HFF-Myc (cell line): ENCODE results near the gene SF1.

Experiments used
- DNase-seq: peaks from one replicate; pipeline ENCODE4 v3.0.0-alpha.2; 2011; ENCODE audit warnings: low read depth; ENCODE audit errors: extremely low read depth
- H3K4me3 ChIP-seq: replicated peaks from 2 replicates; pipeline ENCODE4 v1.5.1; 2011; ENCODE audit warnings: low read depth, mild to moderate bottlenecking, control low read depth, low read length
- CTCF ChIP-seq: IDR thresholded peaks from 2 replicates; pipeline ENCODE4 v1.5.1; 2012; ENCODE audit warnings: mild to moderate bottlenecking, low read depth, low read length, control low read depth; ENCODE audit errors: missing control alignments

SF1 gene

GRCh38 chr11:64721359-64721699 is 57.0 kb downstream of the SF1 start:
- DNase-seq: no peak
- H3K4me3 ChIP-seq: no peak overlapping the region
- TF ChIP-seq CTCF: no peak

GRCh38 chr11:64720640-64721358 is 57.5 kb downstream of the SF1 start:
- DNase-seq: no peak
- no peak for TF ChIP-seq CTCF

GRCh38 chr11:64720167-64720566 is 58.2 kb downstream of the SF1 start:
- TF ChIP-seq CTCF: no peak
- no peak for DNase-seq
- H3K4me3 ChIP-seq: no peak overlapping the region

More at GRCh38 chr11:64720640-64721358, 57.5 kb downstream of the SF1 start:
- no peak overlapping the region for H3K4me3 ChIP-seq

GRCh38 chr11:64719406-64719805 is 58.9 kb downstream of the SF1 start:
- no peak overlapping the region for H3K4me3 ChIP-seq
- no peak for DNase-seq
- TF ChIP-seq CTCF: no peak

- TF ChIP-seq CTCF: no peak
- DNase-seq: no peak
- H3K4me3 ChIP-seq: no peak overlapping the region
Measured at GRCh38 chr11:64718780-64719124, 59.6 kb downstream of the SF1 start.

GRCh38 chr11:64718084-64718779 is 60.1 kb downstream of the SF1 start:
- H3K4me3 ChIP-seq: no peak overlapping the region
- no peak for TF ChIP-seq CTCF

More at GRCh38 chr11:64718084-64718779, 60.1 kb downstream of the SF1 start:
- DNase-seq: no peak
